ENCODE measurements around the gene KRT6B. TPM values are rescaled to one million over a fixed set of nuclear protein-coding genes. Genes with fewer than 3 reads are reported as not detected.

Gene KRT6B
- total RNA-seq, 4 donors from 2014 or later, result not detected

DNA sequence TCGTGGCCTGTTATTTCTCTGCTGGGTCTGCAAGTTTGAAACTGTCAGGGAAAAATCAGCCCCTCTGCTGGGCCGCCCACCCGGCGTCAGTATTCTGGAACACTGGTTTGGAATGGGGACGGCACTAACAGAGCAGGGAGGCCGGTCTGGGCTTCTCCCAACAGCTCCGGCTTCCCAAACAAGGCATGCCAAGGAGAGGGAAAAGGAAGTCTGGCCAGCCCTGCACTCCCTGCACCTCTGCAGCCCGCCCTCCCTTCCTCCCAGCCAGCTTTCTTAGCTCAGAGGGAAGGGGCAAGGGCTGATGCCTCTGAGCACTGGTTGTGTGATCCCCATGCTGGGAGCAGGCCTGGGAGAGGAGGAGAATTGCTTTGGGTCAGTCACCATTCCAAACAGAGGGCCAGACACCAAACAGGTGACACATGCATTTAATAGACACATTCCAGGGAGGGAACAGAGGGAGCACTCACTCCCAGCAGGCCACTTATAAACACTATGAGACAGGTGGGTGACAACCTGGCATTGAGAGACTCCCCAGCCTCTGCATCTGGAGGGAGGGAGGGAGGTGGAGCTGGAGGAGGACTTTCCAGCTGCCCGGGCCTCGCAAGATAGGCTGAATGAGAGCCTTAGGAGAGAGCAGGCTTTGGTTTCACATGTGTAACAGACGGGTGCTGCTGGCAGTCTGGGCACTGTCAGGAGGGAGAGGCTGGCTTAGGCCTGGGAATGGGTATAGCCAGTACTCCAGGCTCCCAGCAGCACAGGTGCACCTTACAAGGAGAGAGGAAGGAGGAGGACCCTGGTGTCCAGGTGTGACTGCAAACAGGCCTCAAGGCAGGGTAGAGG is 28.1 kb downstream of the KRT6B start:
- peak in 1 of 3 donors; percentile 19 for DNase-seq
- no peaks in the 10 kb centered on the region for H3K27me3 ChIP-seq
- no peak overlapping the region for H3K4me3 ChIP-seq
- H3K36me3 ChIP-seq, result no peaks in the 10 kb centered on the region
- no peaks in the 10 kb centered on the region for H3K9me3 ChIP-seq
- no peak for TF ChIP-seq POLR2A (IDR thresholded peaks at IDR 0.05)
- TF ChIP-seq, protein P1, sequence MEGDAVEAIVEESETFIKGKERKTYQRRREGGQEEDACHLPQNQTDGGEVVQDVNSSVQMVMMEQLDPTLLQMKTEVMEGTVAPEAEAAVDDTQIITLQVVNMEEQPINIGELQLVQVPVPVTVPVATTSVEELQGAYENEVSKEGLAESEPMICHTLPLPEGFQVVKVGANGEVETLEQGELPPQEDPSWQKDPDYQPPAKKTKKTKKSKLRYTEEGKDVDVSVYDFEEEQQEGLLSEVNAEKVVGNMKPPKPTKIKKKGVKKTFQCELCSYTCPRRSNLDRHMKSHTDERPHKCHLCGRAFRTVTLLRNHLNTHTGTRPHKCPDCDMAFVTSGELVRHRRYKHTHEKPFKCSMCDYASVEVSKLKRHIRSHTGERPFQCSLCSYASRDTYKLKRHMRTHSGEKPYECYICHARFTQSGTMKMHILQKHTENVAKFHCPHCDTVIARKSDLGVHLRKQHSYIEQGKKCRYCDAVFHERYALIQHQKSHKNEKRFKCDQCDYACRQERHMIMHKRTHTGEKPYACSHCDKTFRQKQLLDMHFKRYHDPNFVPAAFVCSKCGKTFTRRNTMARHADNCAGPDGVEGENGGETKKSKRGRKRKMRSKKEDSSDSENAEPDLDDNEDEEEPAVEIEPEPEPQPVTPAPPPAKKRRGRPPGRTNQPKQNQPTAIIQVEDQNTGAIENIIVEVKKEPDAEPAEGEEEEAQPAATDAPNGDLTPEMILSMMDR (IDR thresholded peaks at IDR 0.05), result no peak
- no peaks in the 10 kb centered on the region for H3K4me1 ChIP-seq
- peak overlapping the region in 1 of 4 donors; percentile 16 for H3K27ac ChIP-seq

DNA sequence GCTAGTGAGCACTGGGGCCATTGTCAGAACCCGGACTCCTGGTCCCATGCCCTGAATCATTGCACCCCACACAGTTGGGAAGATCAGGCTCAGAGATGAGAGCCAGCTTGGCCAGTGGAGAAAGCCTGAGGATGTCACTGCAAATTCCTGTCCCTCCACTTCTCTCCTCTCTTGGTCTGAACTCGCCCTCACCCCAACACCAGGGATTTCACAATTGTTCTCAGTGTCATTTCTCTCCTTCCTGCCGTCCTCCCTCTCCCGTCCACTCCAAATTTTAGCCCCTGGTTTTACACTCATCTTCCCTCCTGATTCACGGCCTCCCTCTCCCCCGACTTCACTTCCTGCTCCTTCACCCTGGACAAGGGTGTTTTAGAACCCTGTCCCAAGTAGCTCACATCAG is 28.9 kb downstream of the KRT6B start:
- no peaks in the 10 kb centered on the region for H3K36me3 ChIP-seq
- no peaks in the 10 kb centered on the region for H3K4me1 ChIP-seq
- H3K9me3 ChIP-seq, result no peaks in the 10 kb centered on the region
- peak overlapping the region in 1 of 4 donors; percentile 16 for H3K27ac ChIP-seq
- TF ChIP-seq, protein P1 (IDR thresholded peaks at IDR 0.05), result no peak
- TF ChIP-seq POLR2A (IDR thresholded peaks at IDR 0.05), result no peak
- H3K27me3 ChIP-seq, result no peaks in the 10 kb centered on the region
- DNase-seq, result no peak
- H3K4me3 ChIP-seq, result no peak overlapping the region

DNA sequence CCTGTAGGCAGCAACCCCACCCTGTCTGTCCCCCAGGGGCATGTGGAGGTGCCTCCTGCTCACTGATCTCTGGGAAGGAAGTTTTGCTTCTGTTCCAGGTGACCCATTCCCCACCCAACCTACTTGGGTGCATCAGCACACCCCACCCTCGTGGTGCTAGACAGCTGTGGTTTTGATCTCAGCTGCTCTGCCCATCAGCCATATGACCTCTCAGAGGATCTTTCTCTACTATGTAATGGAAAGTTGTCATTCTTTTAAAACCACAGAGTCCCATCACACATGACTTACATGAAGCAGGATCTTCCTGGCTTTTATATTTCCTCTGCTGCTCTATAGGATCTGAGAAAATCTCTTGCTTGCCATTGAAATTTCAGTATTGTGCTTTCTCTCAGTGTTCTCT is 32.3 kb downstream of the KRT6B start:
- H3K27me3 ChIP-seq, result no peaks in the 10 kb centered on the region
- no peak overlapping the region for H3K4me3 ChIP-seq
- peaks cover 0 to 4% (median 0%) of the 10 kb centered on the region in 4 donors for H3K4me1 ChIP-seq
- H3K27ac ChIP-seq, result no peak overlapping the region
- no peaks in the 10 kb centered on the region for H3K9me3 ChIP-seq
- TF ChIP-seq, protein P1 (IDR thresholded peaks at IDR 0.05), result no peak
- TF ChIP-seq POLR2A (IDR thresholded peaks at IDR 0.05), result no peak
- DNase-seq, result no peak
- no peaks in the 10 kb centered on the region for H3K36me3 ChIP-seq

DNA sequence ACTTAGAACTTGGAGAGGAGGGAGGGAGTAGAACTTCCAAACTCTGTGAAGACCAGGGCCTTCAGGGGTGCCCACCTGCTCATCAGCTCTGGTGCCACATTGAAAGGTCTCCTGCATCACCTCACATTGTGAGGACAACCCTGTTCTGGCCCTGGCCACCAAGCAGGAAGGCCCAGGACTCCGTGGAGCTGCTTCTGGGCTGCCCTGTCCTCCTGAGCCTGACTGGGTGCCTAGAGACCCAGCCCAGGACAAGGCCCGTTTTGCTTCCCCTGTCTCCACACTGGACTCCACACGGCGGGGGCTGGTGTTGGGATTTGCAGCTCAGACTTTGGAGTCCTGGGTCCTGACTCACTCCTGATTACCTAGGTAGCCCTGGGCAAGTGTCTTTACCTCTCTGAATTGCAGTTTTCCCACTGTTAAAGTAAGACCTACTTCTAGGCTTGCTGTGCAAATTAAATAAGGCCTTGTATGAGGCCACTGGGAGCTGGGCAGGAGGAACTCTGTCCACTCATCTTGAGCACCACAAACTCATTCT is 33.3 kb downstream of the KRT6B start:
- H3K36me3 ChIP-seq, result no peaks in the 10 kb centered on the region
- TF ChIP-seq, protein P1 (IDR thresholded peaks at IDR 0.05), result no peak
- TF ChIP-seq POLR2A (IDR thresholded peaks at IDR 0.05), result no peak
- H3K27me3 ChIP-seq, result no peaks in the 10 kb centered on the region
- H3K9me3 ChIP-seq, result no peaks in the 10 kb centered on the region
- DNase-seq, result no peak
- H3K4me3 ChIP-seq, result no peak overlapping the region
- H3K27ac ChIP-seq, result no peak overlapping the region
- peaks cover 0 to 4% (median 0%) of the 10 kb centered on the region in 4 donors for H3K4me1 ChIP-seq

DNA sequence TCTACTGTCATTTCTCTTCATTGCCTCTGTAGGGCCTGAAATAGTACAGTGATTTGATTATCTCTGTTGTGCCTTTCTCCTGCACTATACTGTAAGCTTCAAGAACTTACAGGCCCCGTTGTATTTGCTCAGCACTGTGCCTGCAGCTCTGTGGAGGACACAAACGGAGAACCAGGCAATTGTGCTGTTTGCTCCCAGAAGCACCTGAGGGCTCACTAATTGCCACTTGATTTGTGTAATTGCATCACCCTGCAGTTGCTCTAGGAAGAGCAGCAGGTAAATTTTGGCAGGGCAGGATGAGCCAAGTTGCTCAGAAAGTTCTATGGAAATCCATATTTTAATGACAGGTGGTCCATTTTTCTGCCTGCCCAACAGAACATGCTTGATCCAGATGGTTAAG is 34.2 kb downstream of the KRT6B start:
- no peak for DNase-seq
- no peaks in the 10 kb centered on the region for H3K9me3 ChIP-seq
- no peak overlapping the region for H3K4me3 ChIP-seq
- no peaks in the 10 kb centered on the region for H3K27me3 ChIP-seq
- H3K36me3 ChIP-seq, result no peaks in the 10 kb centered on the region
- H3K4me1 ChIP-seq, result peaks cover 0 to 4% (median 0%) of the 10 kb centered on the region in 4 donors
- TF ChIP-seq POLR2A (IDR thresholded peaks at IDR 0.05), result no peak
- TF ChIP-seq, protein P1 (IDR thresholded peaks at IDR 0.05), result no peak
- H3K27ac ChIP-seq, result no peak overlapping the region

Measured in Peyer's patch (tissue), 4 donors.